GM23338 (cell line): ENCODE data around the gene ROCK2. TPM values are rescaled to one million over a fixed set of nuclear protein-coding genes. Genes with fewer than 3 reads are reported as not detected.

Experiments
- ATAC-seq: fragments of 200-7000 bp; cut with Tn5 transposase; 3 replicates; pipeline ENCODE4 v1.9.1; 2020
- DNase-seq: peaks from one replicate; pipeline ENCODE4 v3.0.0-alpha.2; 2015; ENCODE audit warnings: low spot score
- H2AFZ ChIP-seq: fragments of 200-600 bp; sonication (generic); 2 replicates; pipeline ENCODE4 v1.8.0; 2016; ENCODE audit warnings: antibody characterized with exemption, mild to moderate bottlenecking, moderate library complexity
- H3F3A ChIP-seq: fragments of 200-600 bp; sonication (generic); replicated peaks from 2 replicates; pipeline ENCODE4 v1.8.0; 2017; ENCODE audit warnings: antibody characterized with exemption, mixed run types, low read depth
- H3K27ac ChIP-seq: fragments of 200-600 bp; sonication (generic); 2 replicates; pipeline ENCODE4 v1.6.1; 2016; ENCODE audit warnings: low read depth
- H3K27me3 ChIP-seq: fragments of 200-600 bp; sonication (generic); 2 replicates; pipeline ENCODE4 v1.8.0; 2016; ENCODE audit warnings: mild to moderate bottlenecking, mixed run types, moderate library complexity; ENCODE audit not compliant: insufficient read depth
- H3K36me3 ChIP-seq: fragments of 200-600 bp; sonication (generic); 2 replicates; pipeline ENCODE4 v1.8.0; 2016; ENCODE audit warnings: mild to moderate bottlenecking; ENCODE audit not compliant: insufficient read depth
- H3K4me1 ChIP-seq: fragments of 200-600 bp; sonication (generic); 2 replicates; pipeline ENCODE4 v1.8.0; 2016; ENCODE audit warnings: mild to moderate bottlenecking, moderate library complexity; ENCODE audit not compliant: insufficient read depth
- H3K4me2 ChIP-seq: fragments of 200-600 bp; sonication (generic); 2 replicates; pipeline ENCODE4 v1.7.1; 2017; ENCODE audit warnings: mixed run types
- H3K4me3 ChIP-seq: fragments of 200-600 bp; sonication (generic); 2 replicates; pipeline ENCODE4 v1.6.1; 2016; ENCODE audit warnings: mixed run types
- H3K79me2 ChIP-seq: fragments of 200-600 bp; sonication (generic); replicated peaks from 2 replicates; pipeline ENCODE4 v1.8.0; 2017; ENCODE audit warnings: mild to moderate bottlenecking; ENCODE audit not compliant: insufficient read depth
- H3K9me2 ChIP-seq: fragments of 200-600 bp; sonication (generic); 2 replicates; pipeline ENCODE4 v1.8.0; 2017; ENCODE audit not compliant: insufficient read depth
- H4K20me1 ChIP-seq: fragments of 200-600 bp; sonication (generic); replicated peaks from 2 replicates; pipeline ENCODE4 v1.8.0; 2017; ENCODE audit warnings: mild to moderate bottlenecking; ENCODE audit not compliant: insufficient read depth
- H3K27ac Mint-ChIP-seq: 2 replicates; pipeline ENCODE4 v1.8.0; 2020; ENCODE audit warnings: inconsistent platforms, mild to moderate bottlenecking, moderate library complexity, mixed read lengths
- H3K27me3 Mint-ChIP-seq: 3 replicates; pipeline ENCODE4 v1.8.0; 2022; ENCODE audit warnings: low read depth, mild to moderate bottlenecking, moderate library complexity, mixed read lengths, inconsistent platforms; ENCODE audit not compliant: insufficient read depth, poor library complexity
- H3K36me3 Mint-ChIP-seq: 3 replicates; pipeline ENCODE4 v1.8.0; 2021; ENCODE audit warnings: low read depth, mild to moderate bottlenecking, inconsistent platforms, moderate library complexity, mixed read lengths
- H3K4me1 Mint-ChIP-seq: 3 replicates; pipeline ENCODE4 v1.8.0; 2020; ENCODE audit warnings: mild to moderate bottlenecking, inconsistent platforms, mixed read lengths
- H3K4me3 Mint-ChIP-seq: 3 replicates; pipeline ENCODE4 v1.8.0; 2021; ENCODE audit warnings: moderate library complexity, mild to moderate bottlenecking, inconsistent platforms, mixed read lengths
- H3K9me3 Mint-ChIP-seq: 3 replicates; pipeline ENCODE4 v1.8.0; 2020; ENCODE audit warnings: moderate library complexity, mild to moderate bottlenecking, inconsistent platforms, mixed read lengths
- CREB1 ChIP-seq: fragments of 250-450 bp; sonication (Bioruptor Pico); IDR thresholded peaks from 2 replicates; pipeline ENCODE4 v1.5.0; 2020; ENCODE audit warnings: low read depth, mild to moderate bottlenecking, moderate library complexity
- CTCF ChIP-seq, 2 experiments: fragments of 200-600 bp in 1 of 2; sonication (generic) in 1 of 2; conservative IDR thresholded peaks; 2 replicates each; pipeline versions ENCODE4 v1.5.1 to v1.6.1; 2016 to 2017; ENCODE audit warnings: antibody characterized with exemption in 2 of 2, low read depth in 2 of 2, mild to moderate bottlenecking in 2 of 2, moderate library complexity in 1 of 2
- ETS1 ChIP-seq: IDR thresholded peaks from 2 replicates; pipeline ENCODE4 v1.6.1; 2016; ENCODE audit warnings: antibody characterized with exemption
- EZH2 ChIP-seq: fragments of 200-600 bp; sonication (generic); IDR thresholded peaks from one replicate; pipeline ENCODE4 v1.8.0; 2017; ENCODE audit warnings: antibody characterized with exemption, mild to moderate bottlenecking, low read depth; ENCODE audit not compliant: unreplicated experiment
- EZH2phosphoT487 ChIP-seq: fragments of 200-600 bp; sonication (generic); IDR thresholded peaks from one replicate; pipeline ENCODE4 v1.8.1; 2018; ENCODE audit warnings: antibody characterized with exemption; ENCODE audit not compliant: unreplicated experiment
- JUNB ChIP-seq: IDR thresholded peaks from one replicate; pipeline ENCODE4 v1.6.1; 2016; ENCODE audit warnings: antibody characterized with exemption; ENCODE audit not compliant: unreplicated experiment
- NANOG ChIP-seq: IDR thresholded peaks from 2 replicates; pipeline ENCODE4 v1.6.1; 2016; ENCODE audit warnings: antibody characterized with exemption, borderline replicate concordance
- POLR2AphosphoS5 ChIP-seq: IDR thresholded peaks from 2 replicates; pipeline ENCODE4 v1.6.1; 2016; ENCODE audit warnings: antibody characterized with exemption, low read depth
- REST ChIP-seq: IDR thresholded peaks from one replicate; pipeline ENCODE4 v1.6.1; 2018; ENCODE audit warnings: antibody characterized with exemption; ENCODE audit not compliant: unreplicated experiment
- STAT1 ChIP-seq: IDR thresholded peaks from one replicate; pipeline ENCODE4 v1.6.1; 2016; ENCODE audit warnings: antibody characterized with exemption; ENCODE audit not compliant: unreplicated experiment
- ZNF114 ChIP-seq: fragments of 250-450 bp; sonication (Bioruptor Pico); IDR thresholded peaks from 2 replicates; pipeline ENCODE4 v1.5.0; 2020; ENCODE audit warnings: mild to moderate bottlenecking, moderate library complexity
- ZNF331 ChIP-seq: fragments of 250-450 bp; sonication (Bioruptor Pico); IDR thresholded peaks from 2 replicates; pipeline ENCODE4 v1.5.0; 2020; ENCODE audit warnings: low read depth, mild to moderate bottlenecking, moderate library complexity
- ZNF462 ChIP-seq: fragments of 250-450 bp; sonication (Bioruptor Pico); IDR thresholded peaks from 2 replicates; pipeline ENCODE4 v1.5.0; 2020; ENCODE audit warnings: mild to moderate bottlenecking, moderate library complexity
- polyA plus RNA-seq: library from polyadenylated mRNA; unstranded; fragments of >200 nt; fragmentation: Nextera tagmentation; extraction: Ambion mirVana; gene quantifications from 2 replicates; pipeline ENCODE4 v1.2.1, GENCODE V29; 2016
- total RNA-seq: library from RNA; depleted of rRNA; stranded (reverse); fragments of >200 nt; shearing (Covaris generic); gene quantifications from 2 replicates; pipeline ENCODE4 v1.2.3, GENCODE V29; 2014

Gene ROCK2
- total and polyA plus RNA-seq, 2 experiments from 2014 or later = 16.4 to 28.0 TPM

- DNase-seq (no peak), ATAC-seq (no peak)
- Mint-ChIP-seq H3K4me1 (no peaks in the 10 kb centered on the region), H3K9me3 (no peaks in the 10 kb centered on the region), H3K36me3 (no peaks in the 10 kb centered on the region), H3K27me3 (no peaks in the 10 kb centered on the region), H3K4me3 (no peak overlapping the region), H3K27ac (no peak overlapping the region)
- Histone ChIP-seq H2AFZ (no peak overlapping the region), H3K27me3 (no peaks in the 10 kb centered on the region), H3K4me1 (no peaks in the 10 kb centered on the region), H3K4me2 (no peak overlapping the region), H3K9me2 (no peaks in the 10 kb centered on the region), H3K27ac (no peak overlapping the region), H3F3A (no peaks in the 10 kb centered on the region), H3K79me2 (peaks cover 41% of the 10 kb centered on the region), H4K20me1 (peaks cover 7% of the 10 kb centered on the region), H3K36me3 (no peaks in the 10 kb centered on the region), H3K4me3 (no peak overlapping the region)
- no peak for TF ChIP-seq ZNF114
- TF ChIP-seq CTCF (conservative IDR thresholded peaks at IDR 0.05; ENCODE audit: low read depth in 2 of 2) = no peak
- TF ChIP-seq EZH2 = no peak
- TF ChIP-seq CREB1 (CRISPR knock-in tag) = no peak
- no peak for TF ChIP-seq POLR2AphosphoS5
- TF ChIP-seq STAT1 = no peak
- TF ChIP-seq JUNB = no peak
- TF ChIP-seq ZNF462 (CRISPR knock-in tag) = no peak
- TF ChIP-seq ETS1 = no peak
- no peak for TF ChIP-seq EZH2phosphoT487
- no peak for TF ChIP-seq NANOG
- TF ChIP-seq REST = no peak
- no peak for TF ChIP-seq ZNF331 (CRISPR knock-in tag)
These were observed 107.3 kb downstream of the ROCK2 start for GRCh38 chr2:11237122-11237521.
